Fibroblast of skin of back (primary cell): ENCODE results near the gene PCDHGC3.
A peak's percentile ranks its signal among the peaks of the same experiment; 100 is the strongest.

Experiments
- DNase-seq: peaks from one replicate; pipeline ENCODE4 v3.0.0-alpha.2; 2013

Gene PCDHGC3

DNA sequence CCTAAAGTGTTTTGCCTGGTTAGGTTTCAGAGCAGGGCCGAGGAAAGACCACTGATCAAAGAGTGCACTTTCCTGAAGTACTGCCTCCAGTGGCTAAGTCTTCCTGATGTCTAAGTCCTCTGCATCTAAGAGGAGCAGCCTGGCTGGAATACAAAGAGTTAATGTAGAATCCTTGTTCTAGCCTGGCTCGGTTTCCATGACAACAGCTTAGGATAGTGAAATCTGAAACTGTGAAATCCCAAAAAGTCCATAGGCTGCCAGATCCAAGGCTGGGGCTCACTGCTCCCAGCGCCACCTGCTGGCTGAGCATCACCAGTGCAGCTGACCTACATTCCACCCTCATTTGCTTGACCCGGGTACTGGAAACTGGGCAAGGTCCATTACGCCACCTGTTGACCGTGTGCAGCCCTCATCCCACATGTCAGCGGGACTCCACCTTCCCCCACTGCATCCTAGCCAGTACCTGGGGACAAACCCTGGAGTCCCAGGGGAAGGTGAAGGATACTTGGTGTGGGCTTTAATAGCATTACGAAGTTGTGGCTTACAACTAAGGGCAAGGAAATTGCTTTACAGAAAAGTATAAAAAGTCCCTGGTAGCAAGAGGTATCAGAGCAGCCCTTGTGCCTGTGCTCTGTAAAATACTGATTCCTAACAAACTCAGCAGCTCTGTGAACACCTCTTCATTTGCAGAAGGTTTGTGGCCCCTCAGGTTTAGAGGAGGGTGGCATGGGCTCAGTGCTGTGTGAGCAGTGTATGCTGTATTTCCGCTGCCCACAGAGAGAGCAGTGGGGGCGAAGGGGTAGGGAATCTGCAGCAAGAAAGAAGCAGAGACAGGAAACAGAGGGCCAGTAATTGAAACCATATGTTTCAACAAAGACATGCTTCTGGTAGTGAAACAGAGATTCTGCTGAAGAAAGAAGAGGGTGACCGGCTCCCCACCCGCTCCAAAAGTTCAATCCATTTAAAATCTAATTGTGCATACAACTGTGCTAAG, 49.1 kb downstream of the PCDHGC3 start:
- peak; percentile 97 for DNase-seq

DNA sequence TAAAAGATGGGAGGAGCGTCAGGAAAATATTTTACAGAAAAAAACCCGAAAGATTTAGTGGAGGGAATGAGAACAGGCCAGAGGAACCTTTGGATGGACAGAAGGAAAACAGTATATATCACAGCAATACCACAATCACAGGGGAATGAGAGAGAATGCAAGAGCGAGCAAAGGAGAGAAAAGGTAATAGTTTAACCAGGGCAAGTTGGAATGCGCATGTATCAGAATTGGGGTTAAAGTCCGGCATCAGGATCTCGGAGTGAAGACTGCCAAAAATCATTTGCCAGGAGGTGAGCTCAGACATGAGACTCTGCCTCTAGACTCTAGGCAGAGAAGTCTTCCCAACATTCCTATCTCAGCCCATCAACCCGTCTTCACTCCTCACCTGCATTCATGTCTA, 49.9 kb downstream of the PCDHGC3 start:
- no peak for DNase-seq

DNA sequence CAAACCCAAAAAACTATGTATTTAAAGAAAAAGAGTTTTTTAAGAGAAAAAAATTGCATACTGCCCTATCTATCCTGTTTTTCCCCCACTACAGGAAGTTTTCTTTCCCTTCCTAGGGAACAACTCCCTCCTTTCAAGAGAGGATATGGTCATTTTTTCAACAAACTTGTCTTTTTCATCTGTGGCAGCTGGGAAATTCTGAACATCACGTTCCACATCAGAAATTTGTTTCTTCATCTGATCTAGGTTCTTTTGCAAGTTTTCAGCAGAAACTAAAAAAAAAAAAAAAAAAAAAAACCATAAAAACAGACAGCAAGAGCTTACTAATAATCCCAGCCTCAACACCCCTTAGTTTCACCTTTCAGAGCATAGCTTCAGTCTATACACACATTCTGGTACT, 51.7 kb downstream of the PCDHGC3 start:
- DNase-seq, result no peak
